Stimulated activated CD4-positive, alpha-beta T cell treated with anti-CD3 and anti-CD28 coated beads, Interleukin-12 subunit alpha, Interleukin-12 subunit beta, amount 100 ng/mL, for 24 hours (primary cell): ENCODE data around the gene CCDC3.
"Not testable (repeated sequence)": the region's sequence is repeated elsewhere in the genome, so short reads cannot be mapped to it uniquely, and the experiment has no call there.

Experiments
- DNase-seq, 2 experiments: peaks; one replicate each; pipeline ENCODE4 v3.0.0-alpha.2; 2020; ENCODE audit warnings: low read depth in 2 of 2

CCDC3 gene

GRCh38 chr10:12888470-12888869 is 113.0 kb downstream of the CCDC3 start:
- DNase-seq, result no peak

DNA sequence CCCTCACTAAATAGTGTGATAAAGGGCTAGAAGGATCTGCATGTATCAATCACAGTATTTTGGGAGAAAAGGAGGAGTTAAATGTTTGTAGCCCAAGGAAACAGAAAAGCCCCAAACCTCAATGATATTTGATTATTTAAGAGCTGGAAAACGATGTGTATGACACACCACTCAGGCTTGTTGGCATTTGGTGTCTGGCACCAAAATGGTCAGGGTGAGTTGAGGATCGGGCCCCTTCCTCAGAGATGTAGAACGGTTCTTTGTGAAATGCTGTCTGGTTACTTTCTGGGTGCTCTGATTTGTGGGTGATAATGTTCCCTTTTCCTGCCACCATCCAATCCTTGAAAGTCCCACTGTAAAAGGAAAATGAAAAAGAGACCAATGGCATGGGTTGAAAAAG is 113.7 kb downstream of the CCDC3 start:
- no peak for DNase-seq

GRCh38 chr10:12884851-12885250 is 116.7 kb downstream of the CCDC3 start:
- DNase-seq, result no peak

DNA sequence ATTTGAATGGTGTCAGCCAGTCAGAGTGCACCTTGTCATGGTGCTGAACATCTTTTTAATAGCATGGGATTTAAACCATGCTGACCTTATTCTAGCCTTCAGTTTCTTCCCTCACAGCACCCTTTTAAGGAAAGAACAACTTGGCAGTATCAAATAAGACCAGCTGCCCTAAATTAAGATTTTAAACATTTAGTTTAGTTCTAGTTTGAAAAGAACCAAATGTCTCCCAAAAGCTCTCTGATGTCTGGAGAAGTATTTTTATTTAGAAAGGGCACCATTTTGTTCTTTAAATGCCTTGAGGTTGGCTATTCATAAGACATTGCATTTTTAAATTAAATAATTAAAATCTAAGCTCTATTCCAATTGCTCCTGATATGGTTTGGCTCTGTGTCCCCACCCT is 121.1 kb downstream of the CCDC3 start:
- DNase-seq, result no peak

DNA sequence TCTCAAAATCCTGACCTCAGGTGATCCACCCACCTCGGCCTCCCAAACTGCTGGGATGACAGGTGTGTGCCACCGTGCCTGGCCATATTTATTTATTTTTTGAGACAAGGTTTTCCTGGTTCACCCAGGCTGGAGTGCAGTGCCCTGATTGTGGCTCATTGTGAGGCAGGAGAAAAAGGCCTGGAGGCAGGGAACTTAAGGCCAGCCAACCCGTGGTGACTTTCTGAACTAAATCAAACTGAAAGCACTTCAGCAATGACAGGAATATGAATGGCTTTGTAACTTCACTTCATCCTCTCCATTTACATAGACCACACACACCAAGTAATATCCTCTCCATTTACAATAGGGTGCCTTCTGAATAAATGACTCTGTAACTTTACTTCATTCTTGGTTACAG is 124.4 kb downstream of the CCDC3 start:
- no peak for DNase-seq

DNA sequence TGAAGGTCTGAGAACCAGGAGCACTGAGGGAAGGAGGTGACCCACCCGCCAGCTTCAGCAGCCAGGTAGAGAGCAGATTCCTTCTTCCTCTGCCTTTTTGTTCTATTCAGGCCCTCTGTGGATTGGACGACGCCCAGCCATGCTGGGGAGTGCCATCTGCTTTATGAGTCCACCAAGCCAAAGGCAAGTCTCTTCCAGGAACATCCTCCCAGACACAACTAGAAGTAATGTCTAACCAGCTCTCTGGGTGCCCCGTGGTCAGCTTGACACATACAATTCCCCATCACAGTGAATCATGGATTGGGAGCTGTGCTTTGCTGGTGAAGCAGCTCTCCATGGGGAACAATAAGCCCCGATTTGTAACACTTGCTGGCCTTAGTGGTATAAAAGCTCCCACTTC is 125.2 kb downstream of the CCDC3 start:
- no peak for DNase-seq

DNA sequence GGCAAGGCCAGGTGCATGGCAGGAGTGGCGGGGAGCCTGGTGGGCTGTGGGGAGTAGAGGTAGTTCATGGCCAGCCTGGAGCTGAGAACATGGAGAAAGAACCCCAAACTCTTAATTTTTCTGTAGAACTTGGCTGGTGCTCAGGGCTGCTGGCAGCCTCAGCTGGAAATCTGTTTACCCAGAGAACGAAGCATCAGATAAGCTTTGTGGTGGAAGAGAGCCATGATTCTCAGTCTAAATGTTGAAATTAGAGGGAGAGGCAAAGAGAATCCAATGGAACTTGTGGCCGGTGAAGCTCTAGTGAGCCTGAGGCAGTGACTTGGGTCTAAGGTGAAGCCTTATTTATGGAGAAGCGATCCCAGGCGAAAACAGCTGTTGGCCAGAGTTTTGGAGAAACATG is 126.4 kb downstream of the CCDC3 start:
- no peak for DNase-seq

GRCh38 chr10:12874501-12874900 is 127.0 kb downstream of the CCDC3 start:
- DNase-seq, result no peak

GRCh38 chr10:12873172-12873571 is 128.3 kb downstream of the CCDC3 start:
- DNase-seq, result no peak

DNA sequence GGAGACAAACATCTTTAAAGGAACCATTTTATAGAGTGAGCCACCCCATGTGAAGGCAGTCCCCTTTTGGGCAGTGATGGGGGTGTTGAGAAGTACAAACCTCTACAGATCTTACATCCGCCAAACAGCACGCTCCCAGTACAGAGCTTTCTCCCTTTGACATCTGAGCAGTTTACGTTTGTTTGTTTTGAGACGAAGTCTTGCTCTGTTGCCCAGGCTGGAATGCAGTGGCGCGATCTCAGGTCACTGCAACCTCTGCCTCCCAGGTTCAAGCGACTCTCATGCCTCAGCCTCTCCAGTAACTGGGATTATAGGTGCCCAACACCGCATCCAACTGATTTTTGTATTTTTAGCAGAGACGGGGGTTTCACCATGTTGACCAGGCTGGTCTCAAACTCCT is 128.9 kb downstream of the CCDC3 start:
- DNase-seq, result no peak

DNA sequence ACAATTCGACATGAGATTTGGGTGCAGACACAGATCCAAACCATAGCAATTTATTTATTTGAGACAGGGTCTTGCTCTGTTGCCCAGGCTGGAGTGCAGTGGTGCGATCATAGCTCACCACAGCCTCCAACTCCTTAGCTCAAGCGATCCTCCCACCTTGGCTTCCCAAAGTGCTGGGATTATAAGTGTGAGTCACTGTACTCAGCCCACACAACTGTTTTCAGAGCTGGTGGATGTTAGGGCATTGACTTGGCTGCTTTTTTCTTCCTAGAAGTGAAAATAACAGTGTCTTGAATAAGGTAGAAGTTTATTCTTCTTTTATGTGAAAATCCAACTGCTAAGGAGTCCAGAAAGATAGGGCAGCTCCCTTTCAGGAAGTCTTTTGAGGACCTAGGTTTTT is 132.1 kb downstream of the CCDC3 start:
- no peak for DNase-seq

DNA sequence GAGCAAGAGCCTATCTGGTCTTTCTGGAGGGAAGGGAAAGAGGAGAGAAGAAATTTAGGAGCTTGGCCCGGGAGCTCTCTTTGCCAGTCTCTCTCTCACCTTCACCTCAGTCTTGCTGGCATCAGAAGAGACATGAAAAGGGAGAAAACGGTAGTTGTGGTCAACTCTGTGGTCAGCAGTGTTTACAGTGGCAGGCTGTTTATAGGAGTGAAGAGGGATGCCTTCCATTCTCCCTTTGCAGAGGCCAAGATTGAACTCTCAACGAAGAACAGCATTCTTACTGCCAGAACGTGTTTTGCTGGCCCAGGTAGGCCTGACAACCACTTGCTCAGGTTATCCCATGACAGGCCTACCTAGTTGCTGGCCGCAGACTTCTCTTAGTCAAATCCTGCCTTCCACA is 133.3 kb downstream of the CCDC3 start:
- no peak for DNase-seq

- DNase-seq, result not testable (repeated sequence)
Observed at GRCh38 chr10:12865515-12865914, 136.0 kb downstream of the CCDC3 start.

GRCh38 chr10:12862459-12862858 is 139.1 kb downstream of the CCDC3 start:
- no peak for DNase-seq

- no peak for DNase-seq
Observed at GRCh38 chr10:12854988-12855387, 146.5 kb downstream of the CCDC3 start.

DNA sequence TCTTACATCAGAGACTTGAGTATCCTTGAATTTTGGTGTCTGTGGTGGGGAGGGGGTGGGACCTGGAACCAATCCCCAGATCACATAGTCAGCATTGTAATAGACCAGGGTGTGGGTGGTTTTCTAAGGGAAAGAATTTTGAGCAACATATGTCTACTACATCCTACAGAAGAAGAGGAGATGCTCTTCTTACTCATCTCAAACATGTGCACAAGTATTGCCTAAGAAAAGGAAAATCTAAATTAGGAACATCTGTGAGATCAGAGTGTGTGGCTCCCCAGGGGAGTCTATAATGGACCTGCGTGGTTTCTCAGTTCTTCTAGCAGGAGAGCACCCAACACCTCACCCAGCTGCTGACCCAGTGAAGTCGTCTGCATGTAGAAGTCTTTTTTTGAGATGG is 148.8 kb downstream of the CCDC3 start:
- no peak for DNase-seq

GRCh38 chr10:12849319-12850181 is 152.0 kb downstream of the CCDC3 start:
- no peak for DNase-seq

DNA sequence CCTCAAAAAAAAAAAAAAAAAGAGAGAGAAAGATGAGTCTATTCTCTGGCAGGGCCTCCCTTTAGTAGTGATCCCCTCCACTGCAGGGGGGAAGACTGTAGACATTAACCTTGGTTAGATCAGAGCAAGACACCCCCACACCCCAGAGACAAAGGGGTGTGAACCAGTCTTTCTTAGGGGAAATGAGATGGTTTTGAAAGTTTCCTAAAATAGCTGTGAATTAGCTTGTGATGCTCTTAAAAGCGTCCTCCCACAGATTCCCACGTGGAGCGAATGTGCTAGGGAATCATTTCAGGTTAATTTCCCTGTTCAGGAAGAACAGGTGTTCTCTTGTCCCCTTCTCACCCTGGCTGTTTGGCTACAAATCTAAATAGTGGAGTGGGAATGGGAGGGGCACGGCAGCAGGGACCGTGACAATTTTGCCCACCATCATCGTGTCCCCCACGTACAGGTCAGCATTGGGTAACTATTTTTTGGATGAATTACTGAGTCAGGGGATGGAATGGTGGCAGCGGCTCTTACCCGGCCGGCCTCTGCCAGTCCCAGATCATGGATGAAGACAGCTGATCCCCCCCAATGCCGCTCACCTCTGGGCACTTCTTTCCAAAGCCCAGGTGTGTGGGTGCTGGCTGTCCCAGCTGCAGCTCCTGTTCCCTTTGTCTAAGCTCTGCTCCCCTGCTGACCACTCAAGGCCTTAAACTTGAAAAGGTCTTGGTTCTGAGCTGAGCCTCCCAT is 152.9 kb downstream of the CCDC3 start:
- no peak for DNase-seq

GRCh38 chr10:12847361-12847975 is 154.0 kb downstream of the CCDC3 start:
- DNase-seq, result peak in 1 of 2 experiments; percentile 13

DNA sequence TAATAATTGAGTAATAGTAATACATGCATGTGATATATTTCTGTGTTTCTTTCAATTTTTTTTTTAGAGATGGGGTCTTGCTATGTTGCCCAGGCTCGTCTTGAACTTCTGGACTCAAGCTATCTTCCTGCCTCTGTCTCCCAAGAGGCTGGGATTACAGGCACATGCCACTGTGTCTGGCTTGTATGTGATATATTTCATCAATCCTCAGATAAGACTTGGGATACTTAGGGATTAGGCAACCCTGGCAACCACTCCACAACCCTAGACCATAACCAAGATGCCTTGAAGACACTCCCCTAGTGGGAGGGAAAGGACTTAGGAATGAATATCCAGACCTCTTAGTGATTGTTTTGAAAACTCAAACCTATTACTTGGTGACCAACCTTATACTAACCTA is 154.8 kb downstream of the CCDC3 start:
- DNase-seq, result no peak
